HepG2 (cell line): ENCODE measurements around the gene TLCD5. TPM values are rescaled to one million over a fixed set of nuclear protein-coding genes. Genes with fewer than 3 reads are reported as not detected.

Experiments used
- ATAC-seq: fragments of 200-7000 bp; cut with Tn5 transposase; 3 replicates; pipeline ENCODE4 v1.9.1; 2020; ENCODE audit warnings: mild to moderate bottlenecking, moderate library complexity
- BruUV-seq: library from RNA; stranded (reverse); fragments of 400-500 nt; replicated peaks from 2 replicates; lab custom pipeline; 2021; lab: Mats Ljungman, UMichigan
- CTCF ChIA-PET: fragments of 300-600 bp; formaldehyde crosslinking; extraction: SDS; loops from one replicate; lab custom pipeline; 2021; ENCODE audit warnings: low total read pairs, inconsistent platforms, low intra/inter-chr PET ratio; lab: Yijun Ruan, JAX
- POLR2A ChIA-PET: fragments of 350-600 bp; sonication (Branson Sonifier 250); formaldehyde crosslinking; loops from one replicate; lab custom pipeline; 2020; ENCODE audit warnings: antibody characterized with exemption, inconsistent platforms; lab: Yijun Ruan, JAX
- DNase-seq: peaks from one replicate; pipeline ENCODE4 v3.0.0-alpha.2; 2015; ENCODE audit warnings: low spot score
- FAIRE-seq: peaks from 3 replicates; lab custom pipeline; 2011; peaks lifted over from hg19 to GRCh38; lab: Jason Lieb, UNC
- H2AFZ ChIP-seq: one replicate; pipeline ENCODE4 v1.6.1; 2011; ENCODE audit warnings: low read length, inconsistent platforms
- H3K27ac ChIP-seq: fragments of 300-600 bp; 3 replicates; pipeline ENCODE4 v1.8.0; 2011; ENCODE audit warnings: mixed run types, mild to moderate bottlenecking, mixed read lengths, low read length, inconsistent platforms; ENCODE audit not compliant: insufficient read depth; ENCODE audit errors: extremely low read length
- H3K27me3 ChIP-seq, 2 experiments: fragments of 200-600 bp in 1 of 2; 2 replicates in 1 of 2; 3 replicates in 1 of 2; pipeline versions ENCODE4 v1.6.0 to v1.8.0; 2011; ENCODE audit warnings: low read length in 2 of 2, mild to moderate bottlenecking in 2 of 2, moderate library complexity in 2 of 2, inconsistent platforms in 1 of 2; ENCODE audit not compliant: insufficient read depth in 2 of 2, control insufficient read depth in 1 of 2
- H3K36me3 ChIP-seq, 2 experiments: fragments of 200-600 bp in 1 of 2; replicated peaks in 1 of 2; 2 replicates in 1 of 2; 3 replicates in 1 of 2; pipeline versions ENCODE4 v1.5.1 to v1.8.0; 2011; ENCODE audit warnings: low read length in 2 of 2, inconsistent platforms in 1 of 2; ENCODE audit not compliant: insufficient read depth in 2 of 2, control insufficient read depth in 1 of 2
- H3K4me1 ChIP-seq: 2 replicates; pipeline ENCODE4 v1.5.1; 2012; ENCODE audit warnings: low read length, inconsistent platforms; ENCODE audit not compliant: insufficient read depth
- H3K4me2 ChIP-seq: 2 replicates; pipeline ENCODE4 v1.6.0; 2011; ENCODE audit warnings: low read depth, low read length, inconsistent platforms
- H3K4me3 ChIP-seq, 3 experiments: fragments of 200-600 bp in 1 of 3; sonication (generic), shearing (Covaris generic) in 1 of 3; replicated peaks in 1 of 3; 2 replicates each; pipeline ENCODE4 v1.5.1; 2011 to 2016; ENCODE audit warnings: low read length in 3 of 3, inconsistent platforms in 2 of 3, low read depth in 2 of 3, mild to moderate bottlenecking in 2 of 3, control low read depth in 1 of 3, mixed read lengths in 1 of 3; ENCODE audit not compliant: insufficient read depth in 1 of 3
- H3K79me2 ChIP-seq: one replicate; pipeline ENCODE4 v1.6.1; 2011; ENCODE audit warnings: low read length, inconsistent platforms; ENCODE audit not compliant: insufficient read depth
- H3K9ac ChIP-seq: 2 replicates; pipeline ENCODE4 v1.6.0; 2011; ENCODE audit warnings: mild to moderate bottlenecking, low read depth, low read length, inconsistent platforms; ENCODE audit not compliant: insufficient read depth
- H3K9me3 ChIP-seq: 2 replicates; pipeline ENCODE4 v1.5.1; 2012; ENCODE audit warnings: mild to moderate bottlenecking, low read length
- H4K20me1 ChIP-seq: 2 replicates; pipeline ENCODE4 v1.6.0; 2011; ENCODE audit warnings: inconsistent platforms, mild to moderate bottlenecking, low read length, moderate library complexity; ENCODE audit not compliant: insufficient read depth
- FOXK1 ChIP-seq: sonication (generic); formaldehyde crosslinking; IDR thresholded peaks from 2 replicates; pipeline ENCODE4 v1.4.0; 2020; ENCODE audit warnings: low read depth, missing genetic modification reagents, borderline replicate concordance
- HOXA5 ChIP-seq: sonication (generic); formaldehyde crosslinking; IDR thresholded peaks from 2 replicates; pipeline ENCODE4 v1.4.0; 2020; ENCODE audit warnings: missing genetic modification reagents
- MAFF ChIP-seq: IDR thresholded peaks from 2 replicates; pipeline ENCODE4 v1.6.1; 2011; ENCODE audit warnings: low read depth, low read length, improper control_type of control experiment
- MAFK ChIP-seq, 2 experiments: IDR thresholded peaks in 1 of 2; conservative IDR thresholded peaks in 1 of 2; 2 replicates each; pipeline ENCODE4 v1.6.1; 2011; ENCODE audit warnings: improper control_type of control experiment in 2 of 2, low read length in 2 of 2
- NFE2 ChIP-seq: sonication (generic); formaldehyde crosslinking; IDR thresholded peaks from 2 replicates; pipeline ENCODE4 v1.4.0; 2020; ENCODE audit warnings: missing genetic modification reagents
- NFE2L2 ChIP-seq: fragments of 150-350 bp; IDR thresholded peaks from 2 replicates; pipeline ENCODE4 v1.6.1; 2014; ENCODE audit warnings: low read length
- ZNF34 ChIP-seq: sonication (generic); formaldehyde crosslinking; IDR thresholded peaks from 2 replicates; pipeline ENCODE4 v1.4.0; 2020; ENCODE audit warnings: mild to moderate bottlenecking, missing genetic modification reagents, borderline replicate concordance
- ZNF550 ChIP-seq: sonication (generic); formaldehyde crosslinking; IDR thresholded peaks from 2 replicates; pipeline ENCODE4 v1.4.0; 2020; ENCODE audit warnings: mild to moderate bottlenecking, missing genetic modification reagents, borderline replicate concordance
- WGBS: methylation state at CpG from one replicate; pipeline ENCODE4 v1.1.6; 2017; ENCODE audit warnings: low lambda C conversion rate; 5-methylcytosine and 5-hydroxymethylcytosine counted together
- in situ Hi-C: cut with HindIII; loops from 2 replicates; pipeline ENCODE4 v1.10.0; 2017; ENCODE audit warnings: low pct_unique_long_range_greater_than_20kb; ENCODE audit not compliant: extremely low pct_ligation_motif_present
- intact Hi-C: fragments of 100-400 bp; cut with micrococcal nuclease; formaldehyde crosslinking; loops from one replicate; pipeline ENCODE4 v1.10.0; 2022; ENCODE audit not compliant: unreplicated experiment
- polyA plus RNA-seq, 8 experiments: library from polyadenylated mRNA; depleted of rRNA in 3 of 8; stranded (reverse) in 7 of 8; unstranded in 1 of 8; fragments of >200 nt; fragmentation: Illumina TruSeq in 4 of 8; extraction: Trizol in 4 of 8; gene quantifications; 2 replicates each; pipeline versions ENCODE4 v1.2.1 to v1.2.3, GENCODE V29; 2011 to 2016; ENCODE audit warnings: low read depth in 4 of 8, missing spikeins in 1 of 8, mixed read lengths in 1 of 8; ENCODE audit not compliant: insufficient read depth in 1 of 8
- total RNA-seq, 5 experiments: library from RNA; depleted of rRNA; stranded (reverse); fragments of >200 nt; fragmentation: Illumina TruSeq; extraction: Trizol; gene quantifications; 2 replicates each; pipeline ENCODE4 v1.2.3, GENCODE V29; 2016; ENCODE audit warnings: low read depth in 1 of 5
- TF ChIP-seq, protein P1 (sequence below): IDR thresholded peaks from 2 replicates; pipeline ENCODE4 v1.6.1; 2016

TLCD5 gene
- total and polyA plus RNA-seq, 2 of the 13 experiments (the other 11 are each of a cell fraction or from before 2014, with no cell fraction given): 6.1 to 7.6 TPM

DNA sequence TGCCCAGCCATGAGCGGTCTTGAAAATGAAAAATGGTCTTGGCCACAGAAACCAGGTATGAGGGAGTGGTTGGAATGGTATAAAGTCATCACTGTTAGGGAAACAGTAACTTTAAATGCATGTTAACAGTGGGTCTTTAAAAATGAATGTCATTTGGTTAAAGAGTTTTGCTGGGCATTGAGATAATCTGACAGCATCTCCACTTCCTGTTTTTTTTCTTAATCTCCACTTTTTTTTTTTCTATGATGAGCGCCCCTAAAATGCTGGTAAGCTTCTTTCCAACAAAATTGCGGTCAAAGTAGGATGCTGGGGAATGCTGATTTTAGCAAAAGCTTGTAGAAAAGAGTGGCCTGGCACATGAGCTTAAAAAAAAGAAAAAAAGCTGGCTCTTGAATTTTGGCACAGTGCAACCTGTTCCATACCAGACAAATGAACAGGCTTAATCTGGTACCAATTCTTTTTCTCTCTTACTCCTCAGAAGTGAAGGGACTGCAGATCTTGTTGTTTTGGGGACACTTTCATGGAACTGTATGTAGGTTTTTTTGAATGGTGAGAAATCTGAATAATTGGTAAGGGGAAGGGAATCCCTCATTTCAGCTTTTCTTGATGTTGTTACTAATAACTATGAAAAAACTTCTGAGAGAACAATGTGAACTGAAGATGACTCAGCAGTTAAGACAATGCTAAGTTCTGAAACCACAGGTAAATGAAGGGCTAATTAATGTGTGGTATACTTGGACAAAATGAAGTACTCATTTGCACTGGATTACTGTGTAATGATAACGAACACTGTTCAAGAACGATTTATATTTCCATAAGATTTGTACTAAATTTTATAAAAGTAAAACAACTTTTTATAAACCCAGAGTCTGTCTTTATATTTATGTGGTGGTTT, 8.0 kb downstream of the TLCD5 start:
- intact Hi-C loops: no loop called here
- Histone ChIP-seq H4K20me1 (no peaks in the 10 kb centered on the region), H3K4me2 (no peak overlapping the region), H3K4me1 (peaks cover 2% of the 10 kb centered on the region; the same call in 1 of the 2 replicates), H3K27me3 (no peaks in the 10 kb centered on the region; a peak in 1 of 5 replicates), H3K9me3 (no peaks in the 10 kb centered on the region), H3K4me3 (no peak overlapping the region), H3K27ac (no peak overlapping the region), H3K36me3 (peaks cover 0 to 2% of the 10 kb centered on the region in 2 experiments; a peak in 2 of 5 replicates), H2AFZ (no peak overlapping the region), H3K9ac (no peak overlapping the region), H3K79me2 (peaks cover 15% of the 10 kb centered on the region)
- ChIA-PET CTCF (no interaction called here), POLR2A (no interaction called here)
- in situ Hi-C loops: no loop called here
- DNase-seq (no peak), ATAC-seq (no peak), FAIRE-seq (no peak)
- TF ChIP-seq NFE2 (CRISPR knock-in tag) (peak; percentile 42; the same call in 1 of the 2 replicates), MAFK (conservative IDR thresholded peaks at IDR 0.05 in 1 of 2, IDR thresholded peaks at IDR 0.05 in 1 of 2; ENCODE audit: low read length in 2 of 2) (peak; percentile 65 to 70), ZNF34 (no peak), MAFF (peak; percentile 58; the same call in 1 of the 2 replicates), FOXK1 (CRISPR knock-in tag) (no peak), ZNF550 (CRISPR knock-in tag) (no peak), HOXA5 (CRISPR knock-in tag) (no peak), NFE2L2 (peak; percentile 92)
- TF ChIP-seq, protein P1, sequence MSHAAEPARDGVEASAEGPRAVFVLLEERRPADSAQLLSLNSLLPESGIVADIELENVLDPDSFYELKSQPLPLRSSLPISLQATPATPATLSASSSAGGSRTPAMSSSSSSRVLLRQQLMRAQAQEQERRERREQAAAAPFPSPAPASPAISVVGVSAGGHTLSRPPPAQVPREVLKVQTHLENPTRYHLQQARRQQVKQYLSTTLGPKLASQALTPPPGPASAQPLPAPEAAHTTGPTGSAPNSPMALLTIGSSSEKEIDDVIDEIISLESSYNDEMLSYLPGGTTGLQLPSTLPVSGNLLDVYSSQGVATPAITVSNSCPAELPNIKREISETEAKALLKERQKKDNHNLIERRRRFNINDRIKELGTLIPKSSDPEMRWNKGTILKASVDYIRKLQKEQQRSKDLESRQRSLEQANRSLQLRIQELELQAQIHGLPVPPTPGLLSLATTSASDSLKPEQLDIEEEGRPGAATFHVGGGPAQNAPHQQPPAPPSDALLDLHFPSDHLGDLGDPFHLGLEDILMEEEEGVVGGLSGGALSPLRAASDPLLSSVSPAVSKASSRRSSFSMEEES: no peak
- BruUV-seq: no TSS peak
- 94% methylated on average over 5 of the region's 5 CpGs for WGBS
